CD4-positive, alpha-beta T cell treated with Interleukin-1 beta for 1 hour (primary cell): ENCODE results near the gene DTX3L.

ENCODE experiments used
- DNase-seq, 2 donors: peaks; one replicate each; pipeline ENCODE4 v3.0.0-alpha.2; 2020 to 2022

The DTX3L gene

GRCh38 chr3:122564155-122564912, at the start of gene DTX3L, which contains the start of gene PARP9:
TSS of gene DTX3L (plus strand) at chr3:122564338. CDS start at chr3:122564427, 89 bp downstream.
TSS of gene PARP9 (minus strand) at chr3:122564300. CDS start at chr3:122559620, 4,680 bp downstream.
- DNase-seq = peak; percentile 75 to 79

- DNase-seq = no peak
These were observed 49.1 kb upstream of the DTX3L start for GRCh38 chr3:122515020-122515468.

- DNase-seq = no peak
These were observed 48.3 kb upstream of the DTX3L start for GRCh38 chr3:122515870-122516269.

DNA sequence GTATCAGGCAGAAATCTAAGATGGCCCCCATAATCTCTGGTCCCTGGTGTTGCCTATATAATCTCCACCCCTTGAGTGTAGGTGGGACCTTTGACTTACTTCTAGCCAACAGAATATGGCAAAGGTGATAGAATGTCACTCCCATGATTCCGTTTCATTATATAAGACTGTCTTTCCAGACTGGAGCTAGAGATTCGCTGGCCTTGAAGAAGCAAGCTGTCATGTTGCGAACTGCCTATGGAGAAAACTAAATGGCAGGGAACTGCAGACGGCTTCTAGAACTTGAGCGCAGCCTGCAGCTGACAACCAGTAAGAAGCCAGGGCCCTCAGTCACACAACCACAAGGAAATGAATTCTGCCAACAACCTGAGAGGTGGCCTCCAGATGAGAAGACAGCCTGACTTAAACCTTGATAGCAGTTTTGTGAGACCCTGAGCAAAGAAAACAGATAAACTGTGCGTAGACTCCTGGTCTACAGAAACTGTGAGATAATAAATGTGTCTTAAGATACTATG, 47.2 kb upstream of the DTX3L start:
- DNase-seq = no peak

DNA sequence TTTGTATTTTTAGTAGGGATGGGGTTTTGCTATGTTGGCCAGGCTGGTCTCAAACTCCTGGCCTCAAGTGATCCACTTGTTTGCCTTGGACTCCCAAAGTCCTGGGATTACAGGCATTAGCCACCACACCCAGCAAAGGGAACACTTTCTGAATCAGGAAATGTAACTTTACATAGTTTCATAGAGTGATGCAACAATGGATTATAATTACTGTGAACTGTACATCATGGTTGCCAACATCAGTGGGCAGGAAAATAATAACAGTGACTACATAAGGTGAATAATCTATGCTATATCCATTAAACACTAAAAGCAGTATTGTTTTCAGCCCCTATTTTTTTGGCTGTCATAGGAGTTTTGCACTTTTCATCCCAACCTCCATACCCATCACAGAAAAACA, 44.4 kb upstream of the DTX3L start:
- no peak for DNase-seq

DNA sequence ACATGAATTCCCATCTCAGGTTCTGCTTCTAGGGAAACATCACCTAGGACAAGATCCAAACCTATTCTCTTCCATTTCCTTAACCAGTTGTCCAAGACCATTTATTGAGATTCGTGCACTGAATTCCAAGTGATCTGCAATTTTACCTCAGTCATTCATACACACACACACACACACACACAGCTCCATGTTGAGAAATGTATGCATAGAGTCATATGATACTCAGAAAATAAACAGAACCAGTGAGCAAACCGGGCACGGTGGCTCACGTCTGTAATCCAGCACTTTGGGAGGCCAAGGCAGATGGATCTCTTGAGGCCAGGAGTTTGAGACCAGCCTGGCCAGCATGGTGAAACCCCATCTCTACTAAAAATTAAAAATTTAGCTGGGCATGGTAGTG, 43.3 kb upstream of the DTX3L start:
- no peak for DNase-seq

DNA sequence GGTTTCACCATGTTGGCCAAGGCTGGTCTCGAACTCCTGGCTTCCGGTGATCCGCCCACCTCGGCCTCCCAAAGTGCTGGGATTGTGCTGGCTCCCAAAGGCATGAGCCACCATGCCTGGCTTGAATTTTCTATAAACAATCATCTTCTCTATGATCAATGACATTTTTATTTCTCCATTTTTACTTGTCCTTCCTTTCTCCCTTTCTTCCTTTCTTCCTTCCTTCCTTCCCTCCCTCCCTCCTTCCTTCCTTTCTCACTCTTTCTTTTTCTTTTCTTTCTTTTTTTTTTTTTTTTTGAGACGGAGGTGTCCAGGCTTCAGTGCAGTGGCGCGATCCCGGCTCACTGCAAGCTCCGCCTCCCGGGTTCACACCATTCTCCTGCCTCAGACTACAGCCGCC, 40.8 kb upstream of the DTX3L start:
- DNase-seq = no peak

DNA sequence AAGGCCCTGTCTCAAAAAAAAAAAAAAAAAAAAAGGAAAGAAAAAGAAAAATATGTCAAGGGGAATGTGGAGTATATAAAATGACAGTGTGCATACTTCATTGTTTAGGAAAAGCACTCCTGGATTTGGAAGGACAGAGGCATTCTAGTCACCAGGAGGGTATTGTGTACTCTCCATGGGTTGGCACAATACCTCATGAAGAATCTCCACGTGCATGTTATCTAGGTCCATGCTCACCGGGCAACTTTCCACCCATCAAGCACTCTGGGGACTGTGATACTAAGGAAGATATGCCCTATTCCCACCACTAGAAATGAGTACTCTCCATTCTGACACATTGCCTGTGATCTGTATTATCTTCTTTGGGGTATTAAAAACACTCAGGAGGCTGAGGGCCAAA, 34.0 kb upstream of the DTX3L start:
- no peak for DNase-seq

- DNase-seq = no peak
These were observed 30.7 kb upstream of the DTX3L start for GRCh38 chr3:122533480-122533879.

DNA sequence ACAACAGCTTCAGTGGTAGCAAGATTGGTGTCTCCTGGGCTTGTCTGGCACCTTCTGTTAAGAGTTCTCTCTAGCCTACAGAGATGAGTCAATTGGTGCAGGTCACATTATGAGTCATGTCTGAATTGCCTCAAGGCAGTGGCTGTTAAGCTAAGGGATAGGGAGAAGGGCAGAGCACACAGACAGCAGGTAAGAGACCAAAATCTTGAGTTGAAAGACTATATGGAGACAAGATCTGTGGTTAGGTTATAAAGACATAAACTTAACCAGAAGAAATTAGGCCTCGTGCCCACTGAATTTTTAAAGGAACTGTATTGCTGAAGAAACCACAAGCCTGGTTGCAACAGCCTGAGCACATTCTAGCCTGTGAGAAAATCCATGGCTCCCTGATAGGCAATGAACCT, 30.2 kb upstream of the DTX3L start:
- DNase-seq = no peak

- no peak for DNase-seq
These were observed 28.0 kb upstream of the DTX3L start for GRCh38 chr3:122535964-122536631.

- DNase-seq = no peak
These were observed 27.5 kb upstream of the DTX3L start for GRCh38 chr3:122536632-122537001.

DNA sequence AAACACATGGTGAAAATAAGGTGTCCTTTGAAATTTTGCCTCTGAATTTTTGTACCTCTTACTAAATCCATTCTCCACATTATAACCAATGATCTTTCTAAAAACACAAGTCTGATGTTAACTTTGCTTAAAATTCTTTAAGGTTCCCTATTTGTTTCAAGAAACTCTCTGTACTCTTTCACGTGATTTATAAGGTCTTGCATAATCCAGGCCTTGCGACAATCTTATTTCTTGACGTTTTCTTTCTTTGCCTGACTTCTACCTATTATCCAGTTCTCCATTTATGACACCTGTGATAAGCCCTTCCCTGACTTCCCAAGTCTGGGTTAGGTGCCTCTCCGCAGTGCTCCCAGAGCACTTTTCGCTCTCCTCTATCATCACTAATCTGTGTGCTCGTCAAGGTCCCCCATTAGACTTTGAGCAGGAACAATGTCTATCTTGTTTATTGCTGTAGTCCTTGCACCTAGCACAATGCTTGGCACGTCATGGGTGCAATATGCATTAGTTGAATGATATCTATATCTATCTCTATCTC, 25.1 kb upstream of the DTX3L start:
- DNase-seq = no peak

DNA sequence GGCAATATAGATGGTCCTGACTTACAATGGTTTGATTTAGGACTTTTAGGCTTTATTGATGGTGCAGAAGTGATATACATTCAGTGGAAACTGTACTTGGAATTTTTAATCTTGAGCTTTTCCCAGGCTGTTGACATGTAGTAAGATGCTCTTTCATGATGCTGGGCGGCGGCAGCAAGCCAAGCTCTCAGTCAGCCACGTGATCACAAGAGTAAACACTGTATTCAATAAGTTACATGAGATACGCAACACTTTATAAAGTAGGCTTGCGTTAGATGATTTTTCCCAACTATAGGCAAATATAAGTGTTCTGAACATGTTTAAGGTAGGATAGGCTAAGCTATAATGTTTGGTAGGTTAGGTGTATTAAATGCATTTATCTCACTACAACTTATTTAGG, 18.0 kb upstream of the DTX3L start:
- no peak for DNase-seq

DNA sequence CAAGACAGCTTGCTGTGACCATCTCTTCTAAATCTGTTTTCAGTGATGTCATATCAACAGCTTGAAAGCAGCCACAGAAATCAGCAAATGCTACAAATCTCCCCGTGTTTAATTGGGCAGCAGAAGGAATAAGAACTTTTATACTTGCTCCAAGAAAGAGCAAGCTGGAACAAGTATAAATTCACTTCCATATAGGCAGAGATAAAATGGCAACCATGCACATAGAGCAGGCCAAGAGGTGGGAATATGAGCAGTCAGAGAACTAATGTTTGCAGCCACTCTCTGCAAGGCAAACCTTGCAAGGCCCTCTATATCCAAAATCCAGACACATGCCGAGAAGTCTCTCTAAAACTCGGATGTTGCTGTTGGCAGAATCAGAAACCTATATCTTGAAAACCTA, 16.1 kb upstream of the DTX3L start:
- no peak for DNase-seq

GRCh38 chr3:122548619-122549018, 15.5 kb upstream of the DTX3L start:
- DNase-seq = no peak

GRCh38 chr3:122553171-122553570, 11.0 kb upstream of the DTX3L start:
- no peak for DNase-seq

DNA sequence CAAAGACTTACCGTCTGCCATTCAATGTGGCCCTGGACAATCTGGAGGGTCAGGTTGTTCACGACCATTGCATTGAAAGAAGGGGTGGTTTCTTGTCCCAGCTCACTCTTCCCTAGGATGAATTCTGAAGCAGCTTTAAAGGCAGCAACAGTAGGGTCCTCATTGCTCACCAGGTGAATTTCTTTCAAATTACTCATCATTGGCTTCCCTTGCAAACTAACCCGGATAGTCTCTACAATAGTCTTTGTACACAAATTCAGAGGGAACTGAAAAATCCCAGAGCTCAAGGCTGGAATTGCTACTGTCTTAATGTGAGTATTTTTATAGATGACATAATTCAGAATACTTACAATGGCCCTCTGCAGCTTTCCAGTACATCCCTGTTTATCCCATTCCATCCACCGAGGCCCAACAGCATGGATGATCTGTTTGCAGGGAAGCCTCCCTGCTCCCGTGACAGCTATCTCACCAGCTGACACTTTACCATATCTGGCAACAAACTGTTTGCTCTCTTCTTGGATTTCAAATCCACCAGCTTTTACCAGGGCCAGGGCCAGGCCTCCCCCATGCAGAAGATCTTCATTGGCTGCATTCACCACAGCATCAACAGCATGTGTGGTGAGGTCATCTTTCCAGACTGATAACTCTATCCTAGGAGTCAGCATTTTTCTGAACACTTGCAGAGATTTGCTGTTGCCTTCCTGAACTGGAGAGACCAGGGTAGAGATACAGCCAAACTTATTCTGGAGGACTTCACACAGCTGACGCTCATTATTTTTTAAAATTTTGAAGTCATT, 8.7 kb upstream of the DTX3L start:
- no peak for DNase-seq

GRCh38 chr3:122557356-122557755, 6.8 kb upstream of the DTX3L start:
- no peak for DNase-seq

DNA sequence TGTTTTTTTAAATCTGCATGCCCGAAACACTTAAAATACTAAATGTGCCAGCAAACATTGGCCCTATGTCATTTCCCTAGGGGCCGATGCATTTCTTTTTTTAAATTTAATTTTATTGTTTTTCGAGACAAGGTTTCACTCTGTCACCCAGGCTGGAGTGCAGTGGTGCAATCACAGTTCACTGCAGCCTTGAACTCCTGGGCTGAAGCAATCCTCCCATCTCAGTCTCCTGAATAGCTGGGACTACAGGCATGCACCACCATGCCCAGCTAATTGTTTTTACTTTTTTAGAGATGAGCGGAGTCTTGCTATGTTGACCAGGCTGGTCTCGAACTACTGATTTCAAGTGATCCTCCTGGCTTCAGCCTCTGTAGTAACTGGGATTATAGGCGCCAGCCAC, 5.5 kb upstream of the DTX3L start:
- no peak for DNase-seq

DNA sequence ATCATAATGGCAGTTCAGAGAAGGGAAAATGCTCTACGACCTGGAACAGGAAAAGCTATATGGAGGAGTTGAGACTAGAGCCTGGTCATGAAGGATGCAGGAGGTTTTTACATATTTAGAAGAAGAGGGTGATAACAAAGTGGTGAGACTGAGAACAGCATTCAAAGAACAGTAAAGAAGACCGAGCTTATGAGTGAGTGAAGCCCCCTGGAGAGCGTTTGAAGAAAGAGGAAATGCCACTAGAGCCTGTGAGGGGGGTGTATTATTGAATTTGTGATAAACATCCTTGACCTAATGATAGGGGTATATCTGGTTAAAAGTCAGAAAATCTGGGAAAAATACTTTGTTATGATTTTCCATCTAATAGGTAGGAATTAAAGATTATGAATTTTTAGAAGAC, 4.2 kb upstream of the DTX3L start:
- no peak for DNase-seq

GRCh38 chr3:122560680-122561079, 3.5 kb upstream of the DTX3L start:
- peak; percentile 52 to 79 for DNase-seq
